Measurements from ENCODE around the gene UBE2Q2. TPM values are rescaled to one million over a fixed set of nuclear protein-coding genes. Genes with fewer than 3 reads are reported as not detected.
A peak's percentile ranks its signal among the peaks of the same experiment; 100 is the strongest.
"Not testable (repeated sequence)": the region's sequence is repeated elsewhere in the genome, so short reads cannot be mapped to it uniquely, and the experiment has no call there.

The UBE2Q2 gene
- total RNA-seq (2012; rRNA removed), result 41.5 and 41.6 TPM in 2 replicates

DNA sequence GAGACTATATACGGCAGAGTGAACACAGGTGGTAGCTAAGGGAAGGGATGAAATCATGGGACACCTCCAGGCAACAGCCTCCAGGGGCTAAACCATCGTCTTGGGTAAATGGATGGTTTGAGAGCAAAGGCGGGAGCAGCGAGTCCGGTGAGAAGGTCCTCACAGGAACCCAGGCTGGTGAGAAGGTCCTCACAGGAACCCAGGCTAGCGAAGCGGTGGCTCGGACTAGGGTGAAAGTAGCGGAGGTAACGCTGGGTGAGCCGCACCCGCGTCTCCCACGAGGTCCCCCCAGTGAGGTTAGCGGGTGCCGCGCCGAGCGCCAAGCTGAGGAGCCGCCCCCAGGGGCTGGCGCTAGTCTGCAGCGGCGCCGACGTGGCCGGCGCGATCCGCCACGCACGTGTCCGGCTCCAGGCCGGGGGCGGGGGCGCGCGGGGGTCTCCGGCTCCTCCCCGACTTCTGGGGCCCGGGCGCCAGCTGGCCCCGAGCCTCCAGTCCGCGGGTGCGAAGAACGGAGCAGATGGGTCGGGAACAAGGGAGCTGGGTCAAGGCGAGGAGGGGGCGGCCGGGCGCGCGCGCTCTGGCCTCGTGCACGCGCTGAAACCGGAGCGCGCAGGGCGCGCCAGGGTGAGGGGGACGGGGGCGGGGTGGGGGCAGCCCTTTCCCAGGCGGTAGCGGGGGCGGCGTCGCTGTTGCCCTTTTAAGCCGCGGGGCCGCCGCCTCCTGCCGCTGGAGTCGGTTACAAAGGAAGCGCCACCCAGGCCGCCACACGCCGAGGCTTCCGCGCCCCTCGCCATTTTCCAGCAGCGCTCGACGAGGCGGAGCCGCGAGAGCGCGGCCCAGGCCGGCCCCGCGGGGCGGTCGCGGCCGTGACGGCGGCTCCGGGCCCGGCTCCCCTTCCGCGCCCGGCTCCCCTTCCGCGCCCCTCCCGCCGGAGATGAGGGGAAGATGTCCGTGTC lies at the start of gene UBE2Q2:
TSS of gene UBE2Q2 (plus strand) at position 726 of the 956 bp plus-strand sequence. CDS start at position 946, 220 bp downstream.
- H3K36me3 ChIP-seq (ENCODE audit: insufficient read depth, low read length), result peaks cover 5% of the 10 kb centered on the region
- H3K27me3 ChIP-seq (ENCODE audit: control insufficient read depth, insufficient read depth, low read length), result no peaks in the 10 kb centered on the region
- no peaks in the 10 kb centered on the region for H3K9me3 ChIP-seq (replicated peaks; ENCODE audit: low read length)
- H3K9ac ChIP-seq (ENCODE audit: low read depth, low read length), result peak within 1 kb of the TSS; percentile 95
- peaks cover 17% of the 10 kb centered on the region for H3K4me1 ChIP-seq (ENCODE audit: control insufficient read depth, insufficient read depth, low read length)
- peak within 1 kb of the TSS; percentile 94 for H3K4me2 ChIP-seq (ENCODE audit: low read length)
- H3K4me3 ChIP-seq (ENCODE audit: low read length), result peak within 1 kb of the TSS; percentile 86

DNA sequence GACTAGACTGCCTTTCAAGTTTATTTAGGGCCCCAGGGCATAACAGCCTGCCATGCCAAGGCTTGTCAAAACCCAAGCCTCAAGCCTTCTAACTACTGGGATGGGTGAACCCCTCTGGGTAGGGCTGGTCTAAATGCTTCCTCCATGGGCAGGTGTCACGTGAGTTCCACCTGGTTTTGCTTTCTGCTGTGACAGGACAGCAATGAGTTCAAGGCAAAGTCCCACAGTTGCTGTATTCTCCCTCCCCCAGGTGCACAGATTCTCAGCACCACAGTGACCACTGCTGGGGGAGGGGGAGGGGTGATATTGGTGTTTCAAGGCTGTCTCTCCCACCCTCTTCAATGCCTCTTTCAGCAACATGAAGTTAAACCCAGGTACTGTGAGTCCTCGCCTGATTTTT lies 46.9 kb upstream of the UBE2Q2 start:
- H3K4me1 ChIP-seq (ENCODE audit: control insufficient read depth, insufficient read depth, low read length), result no peaks in the 10 kb centered on the region
- no peaks in the 10 kb centered on the region for H3K9me3 ChIP-seq (replicated peaks; ENCODE audit: low read length)
- H3K9ac ChIP-seq (ENCODE audit: low read depth, low read length), result no peak overlapping the region
- H3K4me3 ChIP-seq (ENCODE audit: low read length), result no peak overlapping the region
- H3K27me3 ChIP-seq (ENCODE audit: control insufficient read depth, insufficient read depth, low read length), result peaks cover 64% of the 10 kb centered on the region
- H3K4me2 ChIP-seq (ENCODE audit: low read length), result no peak overlapping the region
- no peaks in the 10 kb centered on the region for H3K36me3 ChIP-seq (ENCODE audit: insufficient read depth, low read length)

DNA sequence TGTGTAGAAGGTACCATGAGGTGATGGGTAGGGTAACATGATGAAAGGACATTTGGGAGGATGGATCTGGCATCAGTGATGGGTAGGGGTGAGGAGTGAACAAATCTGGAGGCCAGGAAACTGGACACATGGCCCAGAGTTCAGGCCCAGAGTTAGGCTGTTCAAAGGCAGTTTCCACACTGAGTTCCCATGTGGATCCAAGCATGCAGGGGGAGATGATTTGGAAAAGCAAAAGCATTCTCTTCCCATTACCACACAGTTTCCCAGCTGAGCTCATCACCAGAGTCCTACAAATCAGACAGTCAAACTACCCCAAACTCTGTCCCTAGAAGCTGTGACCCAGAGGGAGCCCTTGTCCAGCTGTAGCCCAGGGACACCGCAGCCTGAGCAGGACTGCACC lies 46.1 kb upstream of the UBE2Q2 start:
- peaks cover 69% of the 10 kb centered on the region for H3K27me3 ChIP-seq (ENCODE audit: control insufficient read depth, insufficient read depth, low read length)
- not testable (repeated sequence) for H3K9ac ChIP-seq (ENCODE audit: low read depth, low read length); H3K4me2 ChIP-seq (ENCODE audit: low read length); H3K9me3 ChIP-seq (replicated peaks; ENCODE audit: low read length); H3K4me1 ChIP-seq (ENCODE audit: control insufficient read depth, insufficient read depth, low read length); H3K4me3 ChIP-seq (ENCODE audit: low read length); H3K36me3 ChIP-seq (ENCODE audit: insufficient read depth, low read length)

DNA sequence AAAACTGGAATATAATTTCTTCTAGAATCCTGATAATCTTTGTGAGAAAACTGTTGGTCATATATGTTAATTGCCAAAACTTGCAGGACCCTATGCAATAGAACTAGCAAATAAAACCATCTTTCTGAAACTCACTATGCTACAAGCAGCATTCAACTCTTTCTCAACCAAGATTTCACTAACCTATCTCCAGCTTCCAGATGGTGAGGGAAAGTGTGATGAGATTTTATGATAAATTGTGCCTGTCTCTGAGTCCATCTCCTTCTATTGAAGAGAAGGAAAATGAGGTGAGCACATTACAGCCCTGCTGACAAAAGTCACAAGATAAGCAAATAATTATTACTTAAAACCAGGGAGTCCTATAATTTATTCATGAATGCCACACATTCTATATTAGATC lies 44.1 kb upstream of the UBE2Q2 start:
- H3K9ac ChIP-seq (ENCODE audit: low read depth, low read length), result no peak overlapping the region
- H3K4me1 ChIP-seq (ENCODE audit: control insufficient read depth, insufficient read depth, low read length), result peaks cover 5% of the 10 kb centered on the region
- H3K9me3 ChIP-seq (replicated peaks; ENCODE audit: low read length), result no peaks in the 10 kb centered on the region
- no peak overlapping the region for H3K4me2 ChIP-seq (ENCODE audit: low read length)
- H3K36me3 ChIP-seq (ENCODE audit: insufficient read depth, low read length), result no peaks in the 10 kb centered on the region
- no peak overlapping the region for H3K4me3 ChIP-seq (ENCODE audit: low read length)
- H3K27me3 ChIP-seq (ENCODE audit: control insufficient read depth, insufficient read depth, low read length), result peaks cover 64% of the 10 kb centered on the region

DNA sequence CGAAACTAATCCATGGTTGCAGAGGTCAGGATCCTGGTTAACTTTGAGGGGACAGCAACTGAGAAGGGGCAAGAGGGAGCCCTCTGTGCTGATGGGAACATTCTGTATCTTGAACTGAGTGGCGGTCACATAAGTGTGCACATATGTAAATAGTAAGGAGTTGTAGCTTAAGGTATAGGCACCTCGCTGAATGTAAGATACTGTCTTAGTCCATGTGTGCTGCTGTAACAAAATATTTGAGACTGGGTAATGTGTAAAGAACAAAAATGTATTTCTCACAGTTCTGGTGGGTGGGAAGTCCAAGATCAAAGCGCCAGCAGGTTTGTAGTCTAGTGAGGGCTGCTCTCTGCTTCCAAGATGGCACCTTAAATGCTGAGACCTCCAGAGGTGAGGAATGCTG lies 42.8 kb upstream of the UBE2Q2 start:
- H3K9ac ChIP-seq (ENCODE audit: low read depth, low read length); H3K36me3 ChIP-seq (ENCODE audit: insufficient read depth, low read length); H3K4me1 ChIP-seq (ENCODE audit: control insufficient read depth, insufficient read depth, low read length); H3K9me3 ChIP-seq (replicated peaks; ENCODE audit: low read length); H3K4me2 ChIP-seq (ENCODE audit: low read length); H3K4me3 ChIP-seq (ENCODE audit: low read length): not testable (repeated sequence)
- H3K27me3 ChIP-seq (ENCODE audit: control insufficient read depth, insufficient read depth, low read length), result peaks cover 63% of the 10 kb centered on the region

DNA sequence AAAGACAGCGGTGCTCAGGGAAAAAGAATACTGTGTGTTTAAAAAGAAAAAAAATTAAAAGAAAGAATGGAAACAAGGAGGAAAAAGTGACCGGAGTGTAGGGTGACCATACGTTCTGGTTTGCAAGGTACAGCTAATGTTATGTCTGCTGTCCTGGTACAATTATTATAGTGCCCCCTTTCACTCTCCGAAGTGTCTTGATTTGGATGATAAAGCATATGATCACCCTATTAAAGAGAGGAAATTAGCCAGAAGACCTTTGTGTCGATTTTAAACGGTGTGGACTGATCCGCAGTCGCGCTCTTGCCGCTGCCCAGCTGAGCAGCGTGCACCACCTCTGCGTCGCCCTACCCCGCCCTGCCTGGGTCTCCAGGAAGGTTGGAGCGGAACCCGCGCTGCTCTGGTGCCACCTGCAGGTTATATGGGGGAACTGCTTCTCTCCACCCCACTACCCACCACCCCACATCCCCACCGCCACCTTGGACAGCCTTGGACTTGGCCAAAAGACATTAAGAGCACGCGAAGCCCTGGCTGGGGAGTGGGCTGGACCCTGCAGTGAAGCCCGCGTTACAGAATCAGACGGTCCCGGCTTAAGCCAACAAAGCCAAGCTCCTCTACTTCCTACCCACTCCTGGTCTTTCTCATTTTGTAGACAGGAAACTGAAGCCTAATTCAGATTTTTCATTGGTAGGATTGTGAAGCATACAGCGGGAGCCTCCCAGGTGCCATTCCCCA lies 41.2 kb upstream of the UBE2Q2 start:
- no peaks in the 10 kb centered on the region for H3K36me3 ChIP-seq (ENCODE audit: insufficient read depth, low read length)
- H3K4me2 ChIP-seq (ENCODE audit: low read length), result peak overlapping the region; percentile 94
- peaks cover 5% of the 10 kb centered on the region for H3K4me1 ChIP-seq (ENCODE audit: control insufficient read depth, insufficient read depth, low read length)
- peaks cover 56% of the 10 kb centered on the region for H3K27me3 ChIP-seq (ENCODE audit: control insufficient read depth, insufficient read depth, low read length)
- H3K9ac ChIP-seq (ENCODE audit: low read depth, low read length), result peak overlapping the region; percentile 22
- H3K4me3 ChIP-seq (ENCODE audit: low read length), result peak overlapping the region; percentile 63
- H3K9me3 ChIP-seq (replicated peaks; ENCODE audit: low read length), result no peaks in the 10 kb centered on the region

DNA sequence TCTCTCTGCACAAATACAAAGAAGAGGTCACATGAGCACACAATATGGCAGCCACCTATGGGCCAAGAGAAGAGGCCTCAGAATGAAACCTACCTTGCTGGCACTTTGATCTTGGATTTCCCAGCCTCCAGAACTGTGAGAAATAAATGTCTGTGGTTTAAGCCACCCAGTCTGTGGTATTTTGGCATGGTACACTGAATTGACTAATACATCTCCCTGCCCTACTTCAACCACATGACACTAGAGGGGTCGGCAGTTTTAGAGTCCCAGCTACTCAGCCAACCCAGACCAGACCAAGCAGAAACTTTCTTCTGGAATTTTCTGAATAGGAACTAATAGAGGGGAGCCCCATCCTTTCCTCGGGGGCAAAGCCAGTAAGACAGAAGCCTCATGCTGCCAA lies 35.8 kb upstream of the UBE2Q2 start:
- H3K4me1 ChIP-seq (ENCODE audit: control insufficient read depth, insufficient read depth, low read length); H3K9ac ChIP-seq (ENCODE audit: low read depth, low read length); H3K4me3 ChIP-seq (ENCODE audit: low read length); H3K36me3 ChIP-seq (ENCODE audit: insufficient read depth, low read length); H3K9me3 ChIP-seq (replicated peaks; ENCODE audit: low read length); H3K4me2 ChIP-seq (ENCODE audit: low read length): not testable (repeated sequence)
- H3K27me3 ChIP-seq (ENCODE audit: control insufficient read depth, insufficient read depth, low read length), result peaks cover 19% of the 10 kb centered on the region

DNA sequence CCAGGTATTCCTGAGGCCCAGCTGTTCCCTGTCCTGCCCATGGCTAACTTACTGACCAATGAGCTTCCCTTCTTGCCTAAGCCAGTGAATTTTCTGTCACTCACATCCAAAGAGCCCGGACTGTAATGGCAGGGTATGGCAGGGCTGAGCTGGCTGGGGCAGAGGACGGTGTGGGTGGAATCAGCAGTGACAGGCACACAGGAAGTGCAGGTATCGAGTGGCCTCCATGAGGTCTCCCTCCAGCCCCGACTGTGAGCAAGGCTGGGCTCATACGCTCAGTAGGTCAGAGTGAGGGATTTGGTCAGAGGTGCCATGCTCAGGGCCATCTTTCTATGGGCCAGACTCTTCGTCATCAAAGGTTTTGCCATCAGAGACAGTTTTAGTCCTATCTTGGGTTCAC lies 35.2 kb upstream of the UBE2Q2 start:
- not testable (repeated sequence) for H3K4me1 ChIP-seq (ENCODE audit: control insufficient read depth, insufficient read depth, low read length); H3K4me2 ChIP-seq (ENCODE audit: low read length); H3K9me3 ChIP-seq (replicated peaks; ENCODE audit: low read length); H3K36me3 ChIP-seq (ENCODE audit: insufficient read depth, low read length); H3K9ac ChIP-seq (ENCODE audit: low read depth, low read length); H3K4me3 ChIP-seq (ENCODE audit: low read length)
- H3K27me3 ChIP-seq (ENCODE audit: control insufficient read depth, insufficient read depth, low read length), result peaks cover 18% of the 10 kb centered on the region

DNA sequence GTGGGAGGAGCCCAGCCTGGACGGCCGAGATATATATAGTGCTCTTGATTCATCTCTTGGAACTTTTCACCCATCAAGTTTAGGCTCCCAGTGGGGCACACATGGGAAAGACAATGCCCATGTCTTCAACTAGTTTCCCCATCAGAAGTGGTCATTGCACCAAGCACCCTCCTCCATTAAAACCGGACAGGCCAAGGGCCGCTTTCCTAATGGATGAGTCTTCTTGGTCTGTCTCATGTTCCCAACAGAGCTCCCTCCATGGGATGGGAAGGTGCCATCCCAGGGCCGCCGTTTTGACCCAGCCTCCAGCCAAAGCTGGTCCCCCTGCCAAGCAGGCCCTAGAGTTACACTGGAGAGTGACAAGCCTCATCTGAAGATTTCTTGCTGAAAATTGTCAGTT lies 34.7 kb upstream of the UBE2Q2 start:
- H3K4me3 ChIP-seq (ENCODE audit: low read length), result no peak overlapping the region
- peaks cover 18% of the 10 kb centered on the region for H3K27me3 ChIP-seq (ENCODE audit: control insufficient read depth, insufficient read depth, low read length)
- H3K9ac ChIP-seq (ENCODE audit: low read depth, low read length), result no peak overlapping the region
- H3K36me3 ChIP-seq (ENCODE audit: insufficient read depth, low read length), result no peaks in the 10 kb centered on the region
- no peak overlapping the region for H3K4me2 ChIP-seq (ENCODE audit: low read length)
- no peaks in the 10 kb centered on the region for H3K4me1 ChIP-seq (ENCODE audit: control insufficient read depth, insufficient read depth, low read length)
- no peaks in the 10 kb centered on the region for H3K9me3 ChIP-seq (replicated peaks; ENCODE audit: low read length)

DNA sequence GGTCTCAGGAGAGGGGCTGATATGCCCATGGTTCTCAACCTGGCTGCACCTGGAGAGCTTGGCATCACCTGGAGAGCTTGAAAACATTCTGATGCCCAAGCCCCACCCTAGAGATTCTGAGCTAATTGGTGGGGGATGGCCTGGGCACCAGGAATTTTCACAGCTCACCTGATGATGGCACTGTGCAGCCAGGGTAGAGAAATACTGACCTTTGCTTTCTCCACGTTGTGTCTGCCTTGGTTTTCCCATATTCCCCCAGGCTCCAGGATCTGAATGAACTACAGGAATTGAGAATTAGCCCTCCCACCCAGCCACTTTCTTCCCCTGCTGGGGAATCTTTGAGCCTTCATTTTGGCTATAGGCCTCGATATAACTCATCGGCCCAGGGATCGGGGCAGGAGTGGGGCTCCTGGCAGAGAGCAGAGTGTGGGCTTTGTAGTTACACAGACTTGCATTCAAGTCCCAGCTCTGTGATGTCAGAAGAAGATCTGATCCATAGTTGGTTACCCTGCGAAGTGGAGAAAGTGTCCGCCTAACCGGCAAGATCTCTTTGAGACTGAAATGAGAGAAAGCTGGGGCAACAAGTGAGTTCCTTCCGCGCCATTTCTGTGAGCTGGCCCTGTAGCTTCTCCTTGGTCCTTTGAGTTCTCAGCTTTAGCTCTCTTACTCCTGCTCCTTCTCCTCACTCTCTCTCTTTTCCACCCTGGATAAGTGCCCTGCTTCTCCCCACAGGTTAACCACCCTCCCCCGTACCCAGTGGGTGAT lies 33.1 kb upstream of the UBE2Q2 start:
- Histone ChIP-seq H3K4me2 (ENCODE audit: low read length) (no peak overlapping the region), H3K9me3 (replicated peaks; ENCODE audit: low read length) (no peaks in the 10 kb centered on the region), H3K4me1 (ENCODE audit: control insufficient read depth, insufficient read depth, low read length) (no peaks in the 10 kb centered on the region), H3K27me3 (ENCODE audit: control insufficient read depth, insufficient read depth, low read length) (peaks cover 16% of the 10 kb centered on the region), H3K9ac (ENCODE audit: low read depth, low read length) (no peak overlapping the region), H3K36me3 (ENCODE audit: insufficient read depth, low read length) (no peaks in the 10 kb centered on the region), H3K4me3 (ENCODE audit: low read length) (no peak overlapping the region)

DNA sequence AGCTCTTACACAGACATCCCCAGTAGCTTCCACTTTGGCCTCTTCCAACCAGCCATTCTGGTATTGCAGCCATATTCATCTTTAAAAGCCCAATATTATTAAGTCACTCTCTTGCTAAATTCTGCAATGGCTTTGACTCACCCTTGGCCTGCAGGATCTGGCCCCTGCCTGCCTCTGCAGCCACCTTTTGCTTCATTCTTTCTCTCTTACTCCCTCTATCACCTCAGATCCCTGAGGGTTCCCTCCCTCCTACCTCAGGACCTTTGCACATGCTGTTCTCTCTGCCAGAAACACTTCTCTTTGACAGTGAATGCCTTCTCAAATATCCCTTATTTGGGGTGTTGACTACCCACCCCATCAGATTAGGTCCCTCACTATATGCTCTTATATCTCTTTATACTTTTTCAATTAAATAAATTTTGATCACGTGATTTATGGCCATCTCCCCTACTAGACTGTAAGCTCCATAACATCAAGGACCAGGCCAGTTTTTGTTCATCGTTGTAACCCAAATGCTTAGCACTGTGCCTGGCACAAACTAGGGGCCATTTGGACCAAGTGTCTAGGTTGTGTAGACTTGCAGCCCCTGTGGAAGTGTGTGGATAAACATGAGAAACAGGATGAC lies 32.3 kb upstream of the UBE2Q2 start:
- Histone ChIP-seq H3K4me3 (ENCODE audit: low read length) (no peak overlapping the region), H3K9ac (ENCODE audit: low read depth, low read length) (no peak overlapping the region), H3K27me3 (ENCODE audit: control insufficient read depth, insufficient read depth, low read length) (peaks cover 10% of the 10 kb centered on the region), H3K9me3 (replicated peaks; ENCODE audit: low read length) (no peaks in the 10 kb centered on the region), H3K4me2 (ENCODE audit: low read length) (no peak overlapping the region), H3K36me3 (ENCODE audit: insufficient read depth, low read length) (no peaks in the 10 kb centered on the region), H3K4me1 (ENCODE audit: control insufficient read depth, insufficient read depth, low read length) (no peaks in the 10 kb centered on the region)

All from skeletal muscle satellite cell (primary cell).